ENCODE results near the gene COL1A1. TPM values are rescaled to one million over a fixed set of nuclear protein-coding genes. Genes with fewer than 3 reads are reported as not detected.
A peak's percentile ranks its signal among the peaks of the same experiment; 100 is the strongest.

COL1A1 gene
- polyA plus RNA-seq, 1 donor = 3,874 TPM

DNA sequence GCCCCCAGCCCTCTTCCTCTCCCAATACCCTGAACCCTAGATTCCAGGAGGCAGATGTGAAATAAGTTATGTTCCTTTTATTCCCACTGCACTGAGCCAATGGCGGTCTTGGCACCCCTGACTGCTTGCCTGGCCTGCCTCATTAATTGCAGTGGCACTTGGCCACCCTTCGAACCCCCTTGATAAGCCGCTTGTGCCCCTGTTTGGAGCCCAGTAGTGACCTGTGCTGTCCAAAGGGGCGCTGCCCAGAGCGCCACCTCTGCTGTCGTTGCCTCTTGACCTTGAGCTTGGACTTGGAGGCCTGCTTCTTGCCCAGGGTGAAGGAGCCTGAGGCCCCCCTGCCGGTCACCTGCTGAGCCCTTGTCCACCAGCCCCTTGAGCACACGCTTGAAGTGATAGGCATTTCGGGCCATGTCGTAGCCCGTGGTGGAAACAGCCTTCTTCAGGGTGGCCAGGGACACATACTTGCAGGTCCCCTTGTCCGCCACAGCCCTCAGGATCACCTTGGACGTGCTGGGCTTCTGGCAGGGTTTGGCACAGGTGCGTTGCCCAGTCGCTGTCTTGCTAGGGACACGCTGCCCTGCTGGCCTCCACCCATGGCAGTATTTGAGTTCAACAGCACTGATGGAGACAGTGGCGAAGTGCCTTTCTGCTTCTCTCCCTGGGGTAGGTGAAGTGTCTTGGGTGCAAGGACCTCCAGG is 29.9 kb downstream of the COL1A1 start:
- no peak for DNase-seq

DNA sequence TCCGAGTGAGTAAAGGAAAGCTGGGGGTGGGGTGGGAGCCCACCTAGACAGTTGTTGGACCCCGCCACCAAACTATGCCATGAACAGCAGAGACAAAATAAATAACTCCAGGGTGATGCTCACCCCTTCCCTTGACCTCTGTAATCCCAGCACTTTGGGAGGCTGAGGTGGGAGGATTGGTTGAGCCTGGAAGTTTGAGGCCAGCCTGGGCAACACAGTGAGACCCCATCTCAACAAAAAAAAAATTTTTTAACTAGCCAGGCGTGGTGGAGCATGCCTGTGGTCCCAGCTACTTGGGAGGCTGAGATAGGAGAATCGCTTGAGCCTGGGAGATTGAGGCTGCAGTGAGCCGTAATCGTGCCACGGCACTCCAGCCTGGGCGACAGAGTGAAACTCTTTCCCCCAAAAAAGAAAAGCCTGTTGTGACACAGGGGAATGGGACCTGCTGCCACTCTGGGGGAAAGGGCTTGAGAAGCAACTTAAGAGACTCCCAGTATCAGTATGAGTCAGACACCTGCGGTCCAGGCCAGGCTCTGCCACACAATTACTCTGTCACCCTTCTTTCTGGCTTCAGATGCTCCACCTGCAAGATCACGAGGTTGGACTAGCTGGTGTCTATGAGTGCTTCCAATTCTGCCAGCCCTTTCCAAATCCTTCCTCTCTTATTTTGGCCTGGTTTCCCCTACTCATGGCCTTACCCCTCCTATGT is 30.6 kb downstream of the COL1A1 start:
- DNase-seq = no peak

DNA sequence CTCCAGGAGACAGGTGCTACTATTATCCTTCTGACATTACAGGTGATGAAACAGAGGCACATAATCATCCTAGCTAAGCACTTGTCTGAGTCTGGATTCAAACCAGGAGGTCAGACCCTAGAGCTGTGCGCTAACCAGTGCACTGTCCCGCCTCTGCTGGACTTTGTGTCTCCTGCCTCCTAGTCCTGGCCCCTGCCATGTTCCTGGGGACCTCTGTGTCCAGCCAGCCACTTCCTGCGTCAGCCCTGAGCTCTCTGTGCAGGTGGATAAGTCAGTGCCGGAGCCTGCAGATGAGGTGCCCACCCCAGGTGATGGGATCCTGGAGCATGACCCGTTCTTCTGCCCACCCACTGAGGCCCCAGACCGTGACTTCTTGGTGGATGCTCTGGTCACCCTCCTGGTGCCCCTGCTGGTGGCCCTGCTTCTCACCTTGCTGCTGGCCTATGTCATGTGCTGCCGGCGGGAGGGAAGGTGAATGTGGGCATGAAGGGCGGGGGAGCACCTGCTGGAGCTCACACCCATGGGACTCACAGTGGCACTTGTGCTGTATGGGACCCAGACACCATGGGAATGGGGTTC is 31.5 kb downstream of the COL1A1 start:
- no peak for DNase-seq

DNA sequence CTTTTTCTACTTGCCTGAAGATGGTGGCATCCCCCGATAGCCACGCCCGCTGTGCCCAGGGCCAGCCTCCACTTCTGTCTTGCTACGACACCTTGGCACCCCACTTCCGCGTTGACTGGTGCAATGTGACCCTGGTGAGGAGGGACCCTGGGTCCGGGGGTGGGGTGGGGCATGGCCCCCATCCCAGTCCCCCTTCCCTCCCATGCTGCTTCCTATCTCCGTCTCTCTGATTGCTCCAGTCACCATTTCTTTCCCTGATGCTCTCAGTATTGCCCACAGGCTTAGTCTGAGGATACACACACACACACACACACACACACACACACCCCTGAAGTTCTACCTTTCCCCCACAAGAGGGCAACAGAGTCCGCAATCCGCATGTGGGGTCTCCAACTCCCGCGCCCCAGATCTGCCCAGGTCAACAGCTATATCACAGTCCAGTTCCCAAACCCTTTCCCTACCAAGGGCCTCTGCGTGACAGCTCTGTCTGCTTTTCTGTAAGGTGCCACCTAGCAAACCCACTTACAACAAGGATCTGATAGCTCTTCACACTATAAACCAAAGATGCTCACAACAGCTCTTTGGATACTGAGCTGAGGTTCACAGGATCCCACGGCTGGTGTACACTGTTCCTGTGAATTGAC is 32.2 kb downstream of the COL1A1 start:
- no peak for DNase-seq

DNA sequence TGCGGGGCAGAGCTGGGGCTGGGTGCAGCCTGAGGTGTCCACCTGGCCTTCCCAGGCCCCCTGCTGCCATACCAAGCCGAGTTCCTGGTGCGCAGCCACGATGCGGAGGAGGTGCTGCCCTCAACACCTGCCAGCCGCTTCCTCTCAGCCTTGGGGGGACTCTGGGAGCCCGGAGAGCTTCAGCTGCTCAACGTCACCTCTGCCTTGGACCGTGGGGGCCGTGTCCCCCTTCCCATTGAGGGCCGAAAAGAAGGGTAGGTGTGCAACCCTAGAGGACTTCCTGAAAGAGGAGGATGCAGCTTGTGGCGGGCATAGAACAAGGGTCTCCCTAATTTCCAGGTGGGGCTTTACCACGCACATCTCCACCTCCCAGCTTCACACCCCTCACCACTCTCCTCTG is 33.1 kb downstream of the COL1A1 start:
- DNase-seq = no peak

DNA sequence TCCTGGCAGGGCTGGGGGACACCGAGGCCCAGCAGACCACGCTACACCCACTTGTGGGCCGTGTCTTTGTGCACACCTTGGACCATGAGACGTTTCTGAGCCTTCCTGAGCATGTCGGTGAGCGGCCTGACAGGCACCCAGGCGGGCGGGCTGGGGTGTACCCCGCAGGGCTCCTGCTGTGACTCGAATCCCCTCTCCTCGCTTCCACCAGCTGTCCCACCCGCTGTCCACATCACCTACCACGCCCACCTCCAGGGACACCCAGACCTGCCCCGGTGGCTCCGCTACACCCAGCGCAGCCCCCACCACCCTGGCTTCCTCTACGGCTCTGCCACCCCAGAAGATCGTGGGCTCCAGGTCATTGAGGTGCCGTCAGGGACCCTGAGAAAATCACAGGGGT is 34.1 kb downstream of the COL1A1 start:
- no peak for DNase-seq

DNA sequence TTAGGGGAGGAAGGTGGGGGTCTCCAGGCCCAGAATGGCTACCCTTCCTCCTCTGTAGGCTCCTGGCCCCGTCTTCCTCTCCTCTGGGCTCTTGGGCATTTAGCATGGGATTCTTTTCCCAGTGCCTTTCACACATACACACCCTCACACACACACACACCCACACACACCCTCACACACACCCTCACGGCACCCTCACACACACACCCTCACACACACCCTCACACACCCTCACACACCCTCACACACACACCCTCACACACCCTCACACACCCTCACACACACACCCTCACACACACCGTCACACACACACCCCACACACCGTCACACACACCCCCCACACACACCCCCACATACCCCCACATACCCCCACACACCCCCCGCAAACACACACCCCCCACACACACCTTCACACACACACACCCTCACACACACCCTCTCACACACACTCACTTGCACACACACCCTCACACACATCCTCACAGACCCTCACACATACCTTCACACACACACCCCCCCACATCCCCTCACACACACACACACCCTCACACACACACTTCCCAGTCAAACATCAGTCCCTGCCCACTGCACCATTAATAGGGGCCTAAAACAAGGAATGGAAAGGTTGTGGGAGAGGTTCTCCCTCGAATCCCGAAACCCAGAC is 34.8 kb downstream of the COL1A1 start:
- DNase-seq = no peak

DNA sequence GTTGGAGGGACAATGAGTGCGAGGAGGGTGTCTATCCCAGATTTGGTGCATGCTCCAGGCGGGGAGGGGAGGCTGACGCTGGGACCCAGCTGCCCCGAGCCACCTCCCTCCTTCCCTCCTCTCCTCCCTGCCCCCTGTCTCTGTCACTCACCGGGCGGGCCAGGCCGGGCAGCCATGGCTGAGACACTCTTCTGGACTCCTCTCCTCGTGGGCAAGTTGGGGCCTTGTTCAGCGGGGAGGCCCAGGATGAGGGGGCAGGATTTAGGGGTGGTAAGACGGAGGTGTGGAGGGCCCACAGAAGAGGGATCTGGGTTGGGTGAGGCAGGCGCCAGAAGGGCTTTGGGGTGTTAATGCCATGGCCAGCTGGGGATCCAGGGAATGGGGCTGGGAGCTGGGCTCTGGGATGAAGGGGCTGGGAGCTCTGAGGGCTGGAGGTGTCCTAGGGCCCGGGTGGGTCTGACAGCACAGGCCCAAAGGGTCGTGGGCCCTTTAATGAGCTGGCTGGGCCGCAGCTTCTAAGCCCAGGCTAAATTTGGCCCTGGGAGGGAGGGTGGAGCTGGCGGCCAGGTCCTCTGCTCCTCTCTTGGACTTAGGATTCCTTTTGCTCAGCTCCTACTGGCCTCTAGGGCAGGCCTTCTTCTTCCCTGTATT is 35.4 kb downstream of the COL1A1 start, which contains the start of gene SGCA:
SGCA (plus strand) TSS at position 139 of the 651 bp plus-strand sequence; CDS start at position 175, 36 bp downstream.
- no peak for DNase-seq

DNA sequence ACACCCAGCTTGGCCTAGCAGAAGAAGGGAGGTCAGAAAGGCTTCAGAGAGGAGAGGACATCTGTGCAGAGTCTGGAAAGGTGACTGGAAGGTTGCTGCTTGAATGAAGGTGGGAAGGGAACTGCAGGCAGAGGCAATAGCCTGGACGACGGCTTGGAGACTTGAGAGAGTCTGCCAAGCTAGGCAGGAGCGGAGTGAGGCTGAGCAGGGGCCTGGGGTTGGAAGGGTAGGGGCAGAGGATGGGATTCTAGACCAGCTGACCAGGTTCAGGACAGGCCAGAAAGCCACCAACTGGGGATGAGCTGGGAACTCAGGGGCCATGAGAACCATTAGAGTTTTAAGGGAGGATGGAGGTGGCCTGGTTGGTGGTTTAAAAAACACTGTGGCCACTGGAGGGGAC is 36.0 kb downstream of the COL1A1 start:
- no peak for DNase-seq

DNA sequence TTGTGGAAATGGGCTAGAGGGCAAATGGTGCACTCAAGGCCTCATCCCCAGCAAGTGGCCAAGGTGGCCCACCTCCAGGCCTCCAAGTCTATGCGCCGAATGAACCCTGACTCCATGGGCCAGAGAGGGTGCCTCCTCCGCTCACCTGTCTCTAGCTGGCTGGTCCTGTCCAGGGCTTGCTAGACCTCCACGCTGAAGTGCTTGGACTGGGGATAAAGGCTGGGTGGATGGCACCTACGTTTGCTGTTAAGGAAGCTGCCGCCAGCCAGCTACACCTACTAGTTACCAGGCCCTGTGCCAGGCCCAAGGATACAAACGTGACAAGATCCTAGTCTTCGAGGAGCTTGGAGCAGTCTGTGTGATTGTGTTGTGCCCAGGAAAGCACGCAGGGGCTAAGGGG is 36.4 kb downstream of the COL1A1 start:
- DNase-seq = no peak

DNA sequence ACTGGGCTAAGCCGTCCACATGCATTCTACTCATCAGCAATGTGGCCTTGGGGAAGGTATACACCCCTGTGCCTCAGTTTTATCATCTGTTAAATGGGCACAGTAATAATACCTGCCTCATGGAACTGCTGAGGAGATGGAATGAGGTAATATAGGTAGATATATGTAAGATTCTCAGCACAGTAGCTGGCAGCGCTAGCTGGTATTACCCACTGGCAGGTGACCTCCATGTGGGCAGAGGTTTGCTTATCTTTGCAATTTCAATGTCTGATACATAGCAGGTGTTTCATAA is 36.8 kb downstream of the COL1A1 start:
- no peak for DNase-seq

DNA sequence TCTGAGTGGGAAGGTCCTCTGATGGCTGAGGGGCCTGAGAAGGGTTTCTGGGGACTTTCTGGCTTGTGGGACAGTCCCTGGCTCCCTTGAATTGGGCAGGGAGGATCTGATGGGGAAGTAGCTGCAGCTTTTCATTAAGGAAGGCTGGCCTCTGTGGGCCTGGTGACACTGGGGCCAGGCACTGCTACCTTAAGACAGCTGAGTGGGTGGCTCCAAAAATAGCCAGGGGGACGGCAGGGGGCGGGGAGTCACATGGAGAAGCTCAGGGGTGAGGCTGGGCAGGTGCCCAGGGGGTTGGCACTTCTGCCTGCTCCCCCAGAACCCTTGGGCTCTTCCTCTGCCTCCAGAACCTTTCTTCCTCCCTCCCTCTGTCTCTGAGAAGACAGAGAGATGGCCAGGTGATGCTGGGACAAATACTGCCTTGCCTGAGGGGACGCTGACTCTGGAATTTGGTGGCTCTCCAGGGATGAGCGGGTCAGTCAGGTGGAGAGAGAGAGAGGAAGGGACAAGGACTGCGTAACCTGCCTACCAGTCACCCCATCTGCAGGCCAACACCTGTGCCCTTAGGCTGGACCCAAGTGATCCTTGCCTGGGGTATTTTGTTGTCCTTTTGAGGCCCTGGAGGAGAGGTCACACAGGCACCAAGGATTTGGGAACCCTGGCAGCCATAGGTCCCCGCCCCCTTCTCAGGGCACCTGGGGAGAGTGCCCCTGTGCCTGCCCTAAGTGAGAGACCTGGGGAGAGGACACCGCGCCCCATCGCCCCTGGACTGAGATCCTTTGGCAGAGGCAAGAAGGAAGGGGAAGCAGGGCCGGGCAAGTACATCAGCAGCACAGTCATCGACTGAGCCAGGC is 37.4 kb downstream of the COL1A1 start:
- no peak for DNase-seq

DNA sequence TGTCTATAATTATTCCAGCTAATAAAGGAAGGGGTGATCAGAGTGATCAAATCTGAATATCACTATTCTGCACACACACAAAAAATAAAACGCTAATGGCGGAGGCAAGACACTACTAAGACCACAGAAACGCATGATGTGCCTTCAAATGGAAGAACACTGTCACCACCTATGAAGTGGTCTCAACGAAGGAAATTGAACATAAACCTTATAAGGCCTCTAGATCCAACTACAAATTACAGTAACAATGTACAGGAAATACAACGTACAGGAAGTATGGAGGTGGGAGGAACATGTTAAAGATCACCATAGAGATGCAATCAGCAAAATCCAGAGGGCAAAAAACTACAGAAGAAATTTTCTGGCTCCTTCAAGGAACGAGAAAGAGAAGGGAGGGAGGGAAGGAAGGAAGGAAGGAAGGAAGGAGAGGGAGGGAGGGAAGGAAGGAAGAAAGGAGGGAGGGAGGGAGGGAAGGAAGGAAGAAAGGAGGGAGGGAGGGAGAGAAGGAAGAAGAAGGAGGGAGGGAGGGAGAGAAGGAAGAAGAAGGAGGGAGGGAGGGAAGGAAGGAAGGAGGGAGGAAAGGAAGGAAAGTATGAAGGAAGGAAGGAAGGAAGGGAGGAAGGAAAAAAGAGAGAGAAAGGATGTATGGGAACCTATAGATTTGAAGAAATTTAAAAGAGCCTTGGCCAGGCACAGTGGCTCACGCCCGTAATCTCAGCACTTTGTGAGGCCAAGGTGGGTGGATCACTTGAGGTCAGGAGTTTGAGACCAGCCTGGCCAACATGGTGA is 38.8 kb downstream of the COL1A1 start:
- DNase-seq = no peak

DNA sequence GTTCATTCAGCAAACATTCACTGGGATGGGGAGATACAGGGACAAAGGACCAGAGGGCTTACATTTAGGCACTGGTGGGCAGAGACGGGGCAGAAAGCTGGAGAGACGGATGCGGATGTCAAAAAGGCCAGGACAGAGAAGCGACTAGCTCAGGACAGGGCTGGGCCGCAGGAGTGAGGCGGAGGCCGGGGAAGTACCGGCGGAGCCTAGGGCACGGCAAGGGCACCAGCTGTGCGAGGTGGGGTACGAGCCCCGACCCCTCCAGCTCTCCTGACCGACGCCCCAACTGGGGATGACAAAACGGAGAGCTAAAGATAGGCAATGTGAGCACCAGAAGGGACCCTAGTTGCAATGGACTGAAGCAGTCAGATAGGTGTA is 39.5 kb downstream of the COL1A1 start:
- DNase-seq = no peak

DNA sequence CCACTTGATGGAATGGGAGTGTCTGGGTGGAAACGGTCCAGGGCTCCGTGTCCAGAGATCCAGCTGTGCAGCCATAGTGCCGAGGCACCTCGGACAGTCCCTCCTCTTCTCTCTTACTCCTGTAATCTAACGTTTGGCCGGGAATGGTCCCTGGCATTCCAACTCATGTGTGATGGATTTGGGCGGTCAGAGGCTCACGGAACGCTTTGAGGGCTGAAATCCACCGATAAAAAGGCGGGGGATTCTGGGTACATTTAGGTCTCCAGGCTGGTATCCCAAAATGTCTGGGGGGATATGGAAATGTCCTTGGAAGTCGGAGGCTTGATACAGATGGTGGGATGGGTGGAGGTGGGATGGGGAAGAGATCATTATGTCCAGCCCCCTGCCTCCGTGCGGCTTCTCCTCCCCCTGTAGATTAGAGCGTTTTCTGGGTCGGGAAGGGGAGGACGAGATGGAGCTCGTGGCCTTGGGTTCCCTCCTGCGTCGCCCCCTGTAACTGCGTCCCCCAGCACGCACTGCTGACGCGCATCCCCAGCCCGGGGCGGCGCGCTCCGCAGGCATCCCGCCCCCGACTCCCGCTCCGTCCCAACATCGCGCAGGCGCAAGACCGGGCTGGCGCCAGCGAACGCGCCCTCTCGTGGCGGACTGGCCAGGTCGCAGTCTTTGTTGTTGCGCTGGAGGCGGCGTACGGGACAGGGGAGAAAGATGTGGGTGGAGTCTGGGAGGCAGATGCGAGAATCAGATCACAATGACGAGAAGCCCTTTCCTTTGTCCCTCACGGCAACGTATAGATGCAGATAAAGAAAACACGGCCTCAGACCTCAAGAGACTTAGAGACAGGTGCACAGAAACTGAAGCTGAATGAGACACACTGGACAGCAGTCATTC is 40.2 kb downstream of the COL1A1 start:
- peak; percentile 97 for DNase-seq

DNA sequence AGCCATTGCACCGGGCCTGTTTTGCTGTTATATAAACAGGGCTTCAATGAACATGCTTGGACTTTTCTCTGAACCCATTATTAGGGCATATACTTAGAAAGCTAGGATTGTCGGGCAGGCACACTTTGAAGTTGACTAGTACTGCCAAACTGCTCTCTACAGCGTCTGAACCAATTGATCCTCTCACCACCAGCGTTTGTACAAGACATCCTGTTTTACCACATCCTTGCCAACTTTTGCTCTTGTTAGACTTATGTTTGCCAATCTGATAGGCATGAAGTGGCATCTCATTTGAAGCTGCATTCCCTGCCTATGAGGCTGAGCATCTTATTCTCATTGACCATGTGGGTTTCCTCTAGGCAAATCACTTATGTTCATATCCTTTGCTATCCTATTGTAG is 43.5 kb downstream of the COL1A1 start:
- DNase-seq = no peak

DNA sequence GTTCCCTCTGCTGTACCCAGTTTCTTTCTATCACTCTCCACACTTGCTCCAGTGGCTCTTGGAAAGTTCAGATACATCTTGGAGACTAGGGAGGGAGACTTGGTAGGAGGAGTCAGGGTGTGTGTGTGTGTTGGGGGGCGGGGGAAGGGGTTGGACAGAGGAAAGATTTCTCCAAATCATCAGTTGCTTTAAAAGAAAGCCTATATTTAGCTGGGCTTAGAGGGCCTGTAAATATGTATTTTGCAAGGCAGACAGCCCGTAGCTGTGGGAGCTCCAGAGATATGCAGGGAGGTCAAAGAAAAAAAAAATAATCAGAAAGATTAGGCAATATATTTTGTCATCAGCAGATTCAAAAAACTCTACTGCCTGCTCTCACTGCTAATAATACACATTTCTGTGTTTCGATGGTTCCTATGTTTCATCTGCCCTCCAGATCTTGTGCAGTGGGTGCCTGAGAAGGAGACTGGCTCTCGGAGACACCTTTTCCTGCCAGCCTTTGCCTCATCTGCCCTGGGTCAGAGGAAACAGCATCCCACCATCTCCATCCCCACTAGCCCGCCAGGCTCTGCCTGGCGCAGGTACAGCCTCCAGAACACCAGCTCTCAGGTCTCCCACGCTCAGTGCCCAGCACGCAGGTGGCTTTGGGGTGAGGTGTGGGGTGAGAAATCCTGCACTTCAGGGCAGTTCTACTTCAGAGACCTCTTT is 46.2 kb downstream of the COL1A1 start:
- no peak for DNase-seq

DNA sequence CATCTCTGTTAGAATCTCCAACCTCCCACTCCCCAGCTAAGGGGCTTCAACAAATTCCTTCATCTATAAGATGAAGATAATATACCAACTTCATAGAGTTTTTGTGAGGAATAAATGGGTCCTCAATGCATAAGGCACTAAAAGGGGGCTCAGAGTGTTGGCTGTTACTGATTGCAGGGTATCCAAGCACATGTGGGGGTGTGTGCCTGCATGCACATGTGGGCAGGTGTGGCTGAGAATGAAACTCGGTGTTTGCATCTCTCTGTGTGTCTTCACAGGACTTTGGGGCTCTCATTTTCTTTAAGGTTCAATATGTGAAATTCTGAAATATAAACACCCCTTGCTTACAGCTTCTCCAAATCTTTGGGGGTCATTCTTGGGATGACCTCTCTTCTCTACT is 46.8 kb downstream of the COL1A1 start:
- DNase-seq = no peak

All from hindlimb muscle (tissue), 1 donor.